ENCODE measurements around the gene ATG16L1.

DNA sequence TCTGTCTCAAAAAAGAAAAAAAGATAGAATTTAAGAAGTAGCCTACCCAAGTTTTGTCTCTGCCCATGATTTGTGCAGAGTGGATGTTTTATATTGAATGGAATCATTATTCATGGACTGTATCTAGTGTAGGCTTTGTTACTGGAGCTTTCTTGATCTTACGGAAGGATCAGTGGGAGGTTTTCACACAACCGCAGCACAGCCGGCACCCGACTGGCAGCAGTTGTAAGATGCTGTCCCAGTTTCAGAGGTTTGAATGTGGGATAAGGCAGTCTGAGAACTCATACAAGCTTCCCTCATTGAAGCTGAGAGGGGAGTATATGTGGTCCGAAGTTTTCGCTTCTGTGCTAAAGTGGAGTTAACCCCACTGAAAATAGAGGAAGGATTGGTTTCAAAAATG is 36.4 kb downstream of the ATG16L1 start:
- TF ChIP-seq, protein P1, sequence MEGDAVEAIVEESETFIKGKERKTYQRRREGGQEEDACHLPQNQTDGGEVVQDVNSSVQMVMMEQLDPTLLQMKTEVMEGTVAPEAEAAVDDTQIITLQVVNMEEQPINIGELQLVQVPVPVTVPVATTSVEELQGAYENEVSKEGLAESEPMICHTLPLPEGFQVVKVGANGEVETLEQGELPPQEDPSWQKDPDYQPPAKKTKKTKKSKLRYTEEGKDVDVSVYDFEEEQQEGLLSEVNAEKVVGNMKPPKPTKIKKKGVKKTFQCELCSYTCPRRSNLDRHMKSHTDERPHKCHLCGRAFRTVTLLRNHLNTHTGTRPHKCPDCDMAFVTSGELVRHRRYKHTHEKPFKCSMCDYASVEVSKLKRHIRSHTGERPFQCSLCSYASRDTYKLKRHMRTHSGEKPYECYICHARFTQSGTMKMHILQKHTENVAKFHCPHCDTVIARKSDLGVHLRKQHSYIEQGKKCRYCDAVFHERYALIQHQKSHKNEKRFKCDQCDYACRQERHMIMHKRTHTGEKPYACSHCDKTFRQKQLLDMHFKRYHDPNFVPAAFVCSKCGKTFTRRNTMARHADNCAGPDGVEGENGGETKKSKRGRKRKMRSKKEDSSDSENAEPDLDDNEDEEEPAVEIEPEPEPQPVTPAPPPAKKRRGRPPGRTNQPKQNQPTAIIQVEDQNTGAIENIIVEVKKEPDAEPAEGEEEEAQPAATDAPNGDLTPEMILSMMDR (IDR thresholded peaks at IDR 0.05) = no peak
- no peak for TF ChIP-seq POLR2A (IDR thresholded peaks at IDR 0.05)

All from right lobe of liver (tissue), 4 donors.